DOHH2 (cell line): ENCODE results near the gene CNTNAP1.

ENCODE experiments used
- H3F3A ChIP-seq: fragments of 200-600 bp; sonication (generic), shearing (Covaris generic); 2 replicates; pipeline ENCODE4 v1.6.0; 2016; ENCODE audit warnings: antibody characterized with exemption, mild to moderate bottlenecking; ENCODE audit not compliant: control insufficient read depth, insufficient read depth
- H3K27ac ChIP-seq: fragments of 200-600 bp; sonication (generic); 2 replicates; pipeline ENCODE4 v1.5.1; 2014; ENCODE audit warnings: low read depth, mild to moderate bottlenecking, low read length, moderate library complexity
- H3K27me3 ChIP-seq: fragments of 200-600 bp; sonication (generic); 2 replicates; pipeline ENCODE4 v1.6.1; 2014; ENCODE audit warnings: mild to moderate bottlenecking, low read length, mixed read lengths; ENCODE audit not compliant: control insufficient read depth
- H3K36me3 ChIP-seq: fragments of 200-600 bp; sonication (generic); 2 replicates; pipeline ENCODE4 v1.6.1; 2014; ENCODE audit warnings: mild to moderate bottlenecking, low read length, moderate library complexity, mixed read lengths; ENCODE audit not compliant: control insufficient read depth
- H3K4me1 ChIP-seq: fragments of 200-600 bp; sonication (generic); 2 replicates; pipeline ENCODE4 v1.6.1; 2014; ENCODE audit warnings: mild to moderate bottlenecking, low read length, mixed read lengths; ENCODE audit not compliant: control insufficient read depth
- H3K4me2 ChIP-seq: fragments of 200-600 bp; sonication (generic); 2 replicates; pipeline ENCODE4 v1.6.0; 2014; ENCODE audit warnings: mild to moderate bottlenecking, low read length, moderate library complexity
- H3K4me3 ChIP-seq: fragments of 200-600 bp; sonication (generic); 2 replicates; pipeline ENCODE4 v1.5.1; 2014; ENCODE audit warnings: mild to moderate bottlenecking, low read length, mixed read lengths
- H3K79me2 ChIP-seq: fragments of 200-600 bp; sonication (generic); 2 replicates; pipeline ENCODE4 v1.6.1; 2014; ENCODE audit warnings: mild to moderate bottlenecking, low read length, mixed read lengths; ENCODE audit not compliant: control insufficient read depth
- H3K9me2 ChIP-seq: fragments of 200-600 bp; sonication (generic); replicated peaks from 2 replicates; pipeline ENCODE4 v1.6.1; 2014; ENCODE audit warnings: mild to moderate bottlenecking, low read length, mixed read lengths; ENCODE audit not compliant: control insufficient read depth
- H3K9me3 ChIP-seq: fragments of 200-600 bp; sonication (generic); 2 replicates; pipeline ENCODE4 v1.6.1; 2014; ENCODE audit warnings: antibody characterized with exemption, low read length, mixed read lengths; ENCODE audit not compliant: control insufficient read depth, insufficient read depth
- H4K20me1 ChIP-seq: fragments of 200-600 bp; sonication (generic); 2 replicates; pipeline ENCODE4 v1.6.0; 2014; ENCODE audit warnings: low read depth, mild to moderate bottlenecking, antibody characterized with exemption, low read length, moderate library complexity; ENCODE audit not compliant: control insufficient read depth, insufficient read depth
- EZH2phosphoT487 ChIP-seq: fragments of 200-600 bp; sonication (generic); IDR thresholded peaks from 2 replicates; pipeline ENCODE4 v1.6.1; 2017; ENCODE audit warnings: borderline replicate concordance, mild to moderate bottlenecking, antibody characterized with exemption, low read length, moderate library complexity, mixed read lengths
- TF ChIP-seq, protein P1 (sequence below): fragments of 200-600 bp; sonication (generic); IDR thresholded peaks from one replicate; pipeline ENCODE4 v1.5.1; 2014; ENCODE audit warnings: antibody characterized with exemption, mild to moderate bottlenecking, low read depth, low read length; ENCODE audit not compliant: poor library complexity, severe bottlenecking

Gene CNTNAP1

GRCh38 chr17:42697108-42697811 is 14.9 kb downstream of the CNTNAP1 start:
- Histone ChIP-seq H3K4me2 (no peak overlapping the region), H3F3A (no peaks in the 10 kb centered on the region), H3K9me3 (no peaks in the 10 kb centered on the region), H3K9me2 (no peaks in the 10 kb centered on the region), H3K27me3 (no peaks in the 10 kb centered on the region), H4K20me1 (no peaks in the 10 kb centered on the region), H3K79me2 (no peaks in the 10 kb centered on the region), H3K4me3 (no peak overlapping the region), H3K4me1 (no peaks in the 10 kb centered on the region), H3K36me3 (peaks cover 5% of the 10 kb centered on the region; the same call in 1 of the 2 replicates), H3K27ac (no peak overlapping the region)
- TF ChIP-seq, protein P1, sequence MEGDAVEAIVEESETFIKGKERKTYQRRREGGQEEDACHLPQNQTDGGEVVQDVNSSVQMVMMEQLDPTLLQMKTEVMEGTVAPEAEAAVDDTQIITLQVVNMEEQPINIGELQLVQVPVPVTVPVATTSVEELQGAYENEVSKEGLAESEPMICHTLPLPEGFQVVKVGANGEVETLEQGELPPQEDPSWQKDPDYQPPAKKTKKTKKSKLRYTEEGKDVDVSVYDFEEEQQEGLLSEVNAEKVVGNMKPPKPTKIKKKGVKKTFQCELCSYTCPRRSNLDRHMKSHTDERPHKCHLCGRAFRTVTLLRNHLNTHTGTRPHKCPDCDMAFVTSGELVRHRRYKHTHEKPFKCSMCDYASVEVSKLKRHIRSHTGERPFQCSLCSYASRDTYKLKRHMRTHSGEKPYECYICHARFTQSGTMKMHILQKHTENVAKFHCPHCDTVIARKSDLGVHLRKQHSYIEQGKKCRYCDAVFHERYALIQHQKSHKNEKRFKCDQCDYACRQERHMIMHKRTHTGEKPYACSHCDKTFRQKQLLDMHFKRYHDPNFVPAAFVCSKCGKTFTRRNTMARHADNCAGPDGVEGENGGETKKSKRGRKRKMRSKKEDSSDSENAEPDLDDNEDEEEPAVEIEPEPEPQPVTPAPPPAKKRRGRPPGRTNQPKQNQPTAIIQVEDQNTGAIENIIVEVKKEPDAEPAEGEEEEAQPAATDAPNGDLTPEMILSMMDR = no peak
- no peak for TF ChIP-seq EZH2phosphoT487

- Histone ChIP-seq H3K27ac (no peak overlapping the region), H3K9me2 (no peaks in the 10 kb centered on the region), H3K36me3 (peaks cover 11% of the 10 kb centered on the region), H3K4me2 (no peak overlapping the region), H3K4me1 (no peaks in the 10 kb centered on the region), H3K4me3 (no peak overlapping the region), H3K9me3 (no peaks in the 10 kb centered on the region), H3K27me3 (no peaks in the 10 kb centered on the region), H3K79me2 (no peaks in the 10 kb centered on the region), H4K20me1 (no peaks in the 10 kb centered on the region), H3F3A (no peaks in the 10 kb centered on the region)
- no peak for TF ChIP-seq EZH2phosphoT487
- TF ChIP-seq, protein P1 = no peak
Measured at GRCh38 chr17:42698736-42699414, 16.5 kb downstream of the CNTNAP1 start.

DNA sequence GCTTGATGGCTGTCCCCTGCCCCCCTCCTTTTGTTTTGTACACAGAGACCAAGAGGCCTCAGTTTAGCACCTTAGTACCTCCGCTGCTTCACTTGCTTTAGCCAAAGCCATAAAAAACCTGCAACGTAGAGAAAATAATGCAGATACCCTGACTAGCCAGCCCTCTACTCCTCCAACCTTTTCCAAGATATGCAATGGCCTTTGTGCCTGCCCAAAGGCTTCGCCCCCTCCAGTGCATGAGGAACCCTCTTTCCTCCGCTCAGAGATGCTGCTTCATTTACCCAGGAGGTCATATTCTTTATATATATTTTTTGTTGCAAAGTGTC is 17.0 kb downstream of the CNTNAP1 start:
- Histone ChIP-seq H3K79me2 (no peaks in the 10 kb centered on the region), H3K36me3 (peaks cover 13% of the 10 kb centered on the region), H3K27ac (no peak overlapping the region)

More for the DNA sequence above, 17.0 kb downstream of the CNTNAP1 start:
- Histone ChIP-seq H3F3A (no peaks in the 10 kb centered on the region), H3K9me2 (no peaks in the 10 kb centered on the region), H4K20me1 (no peaks in the 10 kb centered on the region), H3K27me3 (no peaks in the 10 kb centered on the region), H3K4me3 (no peak overlapping the region), H3K9me3 (no peaks in the 10 kb centered on the region), H3K4me2 (no peak overlapping the region), H3K4me1 (no peaks in the 10 kb centered on the region)
- TF ChIP-seq, protein P1 = no peak
- no peak for TF ChIP-seq EZH2phosphoT487
